ENCODE data around the gene SLC22A1. TPM values are rescaled to one million over a fixed set of nuclear protein-coding genes. Genes with fewer than 3 reads are reported as not detected.

The SLC22A1 gene
- polyA plus RNA-seq, 1 donor from 2014 or later: 0.71 TPM

GRCh38 chr6:160122744-160123143, 1.1 kb downstream of the SLC22A1 start:
- H3F3A ChIP-seq (ENCODE audit: insufficient read depth, low read length, poor library complexity, severe bottlenecking): no peaks in the 10 kb centered on the region
- no peaks in the 10 kb centered on the region for H3K9me2 ChIP-seq (ENCODE audit: insufficient read depth, low read length)
- no peaks in the 10 kb centered on the region for H3K79me2 ChIP-seq (replicated peaks; ENCODE audit: insufficient read depth, low read length)
- no peak for TF ChIP-seq MXI1 (conservative IDR thresholded peaks at IDR 0.05; ENCODE audit: poor library complexity, severe bottlenecking)
- TF ChIP-seq EP300 (conservative IDR thresholded peaks at IDR 0.05; ENCODE audit: poor library complexity, severe bottlenecking): no peak
- no peak for TF ChIP-seq RAD21 (conservative IDR thresholded peaks at IDR 0.05)
- no peaks in the 10 kb centered on the region for H3K9me3 ChIP-seq (ENCODE audit: low read length)
- H3K4me3 ChIP-seq (ENCODE audit: low read length): no peak overlapping the region
- H3K27ac ChIP-seq (ENCODE audit: low read length): no peak overlapping the region
- H3K36me3 ChIP-seq (ENCODE audit: insufficient read depth, low read length): no peaks in the 10 kb centered on the region
- H3K9ac ChIP-seq (ENCODE audit: low read length): no peak overlapping the region
- no peak overlapping the region for H3K4me2 ChIP-seq (ENCODE audit: low read length)
- no peaks in the 10 kb centered on the region for H4K20me1 ChIP-seq (ENCODE audit: insufficient read depth)
- no peaks in the 10 kb centered on the region for H3K27me3 ChIP-seq (ENCODE audit: insufficient read depth, low read depth, low read length)
- no peak overlapping the region for H2AFZ ChIP-seq (ENCODE audit: low read depth, low read length)

- Histone ChIP-seq H3K9me2 (ENCODE audit: insufficient read depth, low read length) (no peaks in the 10 kb centered on the region), H3K79me2 (replicated peaks; ENCODE audit: insufficient read depth, low read length) (no peaks in the 10 kb centered on the region), H2AFZ (ENCODE audit: low read depth, low read length) (no peak overlapping the region), H3K9me3 (ENCODE audit: low read length) (no peaks in the 10 kb centered on the region), H3K9ac (ENCODE audit: low read length) (no peak overlapping the region), H3K27ac (ENCODE audit: low read length) (no peak overlapping the region), H3F3A (ENCODE audit: insufficient read depth, low read length, poor library complexity, severe bottlenecking) (no peaks in the 10 kb centered on the region), H3K36me3 (ENCODE audit: insufficient read depth, low read length) (no peaks in the 10 kb centered on the region), H3K4me2 (ENCODE audit: low read length) (no peak overlapping the region), H3K27me3 (ENCODE audit: insufficient read depth, low read depth, low read length) (no peaks in the 10 kb centered on the region), H3K4me3 (ENCODE audit: low read length) (no peak overlapping the region), H4K20me1 (ENCODE audit: insufficient read depth) (no peaks in the 10 kb centered on the region)
- no peak for TF ChIP-seq EP300 (conservative IDR thresholded peaks at IDR 0.05; ENCODE audit: poor library complexity, severe bottlenecking)
- TF ChIP-seq TAF1 (IDR thresholded peaks at IDR 0.05; ENCODE audit: low read depth): no peak
- TF ChIP-seq REST (IDR thresholded peaks at IDR 0.05; ENCODE audit: borderline replicate concordance): no peak
- no peak for TF ChIP-seq RAD21 (conservative IDR thresholded peaks at IDR 0.05)
- no peak for TF ChIP-seq EZH2 (IDR thresholded peaks at IDR 0.05; ENCODE audit: borderline replicate concordance, insufficient read depth, low read length, poor library complexity, severe bottlenecking)
- no peak for TF ChIP-seq POLR2AphosphoS5 (IDR thresholded peaks at IDR 0.05)
- no peak for TF ChIP-seq CTCF (IDR thresholded peaks at IDR 0.05; ENCODE audit: poor library complexity, severe bottlenecking)
- no peak for TF ChIP-seq SMC3 (conservative IDR thresholded peaks at IDR 0.05; ENCODE audit: poor library complexity)
- TF ChIP-seq MXI1 (conservative IDR thresholded peaks at IDR 0.05; ENCODE audit: poor library complexity, severe bottlenecking): no peak
Measured at GRCh38 chr6:160124007-160124406, 2.4 kb downstream of the SLC22A1 start.

GRCh38 chr6:160124605-160125004, 3.0 kb downstream of the SLC22A1 start:
- no peaks in the 10 kb centered on the region for H3K9me3 ChIP-seq (ENCODE audit: low read length)
- no peaks in the 10 kb centered on the region for H3K36me3 ChIP-seq (ENCODE audit: insufficient read depth, low read length)
- H3K27ac ChIP-seq (ENCODE audit: low read length): no peak overlapping the region
- H2AFZ ChIP-seq (ENCODE audit: low read depth, low read length): no peak overlapping the region
- H3K4me2 ChIP-seq (ENCODE audit: low read length): no peak overlapping the region
- no peaks in the 10 kb centered on the region for H3F3A ChIP-seq (ENCODE audit: insufficient read depth, low read length, poor library complexity, severe bottlenecking)
- H3K27me3 ChIP-seq (ENCODE audit: insufficient read depth, low read depth, low read length): no peaks in the 10 kb centered on the region
- H3K9me2 ChIP-seq (ENCODE audit: insufficient read depth, low read length): no peaks in the 10 kb centered on the region
- TF ChIP-seq CTCF (IDR thresholded peaks at IDR 0.05; ENCODE audit: poor library complexity, severe bottlenecking) (no peak), POLR2AphosphoS5 (IDR thresholded peaks at IDR 0.05) (no peak), EZH2 (IDR thresholded peaks at IDR 0.05; ENCODE audit: borderline replicate concordance, insufficient read depth, low read length, poor library complexity, severe bottlenecking) (no peak), REST (IDR thresholded peaks at IDR 0.05; ENCODE audit: borderline replicate concordance) (no peak), EP300 (conservative IDR thresholded peaks at IDR 0.05; ENCODE audit: poor library complexity, severe bottlenecking) (no peak), MXI1 (conservative IDR thresholded peaks at IDR 0.05; ENCODE audit: poor library complexity, severe bottlenecking) (no peak), TAF1 (IDR thresholded peaks at IDR 0.05; ENCODE audit: low read depth) (no peak), RAD21 (conservative IDR thresholded peaks at IDR 0.05) (no peak), SMC3 (conservative IDR thresholded peaks at IDR 0.05; ENCODE audit: poor library complexity) (no peak)
- H3K79me2 ChIP-seq (replicated peaks; ENCODE audit: insufficient read depth, low read length): no peaks in the 10 kb centered on the region
- H3K4me3 ChIP-seq (ENCODE audit: low read length): no peak overlapping the region
- no peak overlapping the region for H3K9ac ChIP-seq (ENCODE audit: low read length)
- no peaks in the 10 kb centered on the region for H4K20me1 ChIP-seq (ENCODE audit: insufficient read depth)
